ENCODE measurements around the gene MSI2. TPM values are rescaled to one million over a fixed set of nuclear protein-coding genes. Genes with fewer than 3 reads are reported as not detected.

The MSI2 gene
- total and polyA plus RNA-seq, 9 of the 15 experiments (the other 6 are each of a cell fraction or from before 2014, with no cell fraction given): 4.6 to 61.8 (median 42.4) TPM

DNA sequence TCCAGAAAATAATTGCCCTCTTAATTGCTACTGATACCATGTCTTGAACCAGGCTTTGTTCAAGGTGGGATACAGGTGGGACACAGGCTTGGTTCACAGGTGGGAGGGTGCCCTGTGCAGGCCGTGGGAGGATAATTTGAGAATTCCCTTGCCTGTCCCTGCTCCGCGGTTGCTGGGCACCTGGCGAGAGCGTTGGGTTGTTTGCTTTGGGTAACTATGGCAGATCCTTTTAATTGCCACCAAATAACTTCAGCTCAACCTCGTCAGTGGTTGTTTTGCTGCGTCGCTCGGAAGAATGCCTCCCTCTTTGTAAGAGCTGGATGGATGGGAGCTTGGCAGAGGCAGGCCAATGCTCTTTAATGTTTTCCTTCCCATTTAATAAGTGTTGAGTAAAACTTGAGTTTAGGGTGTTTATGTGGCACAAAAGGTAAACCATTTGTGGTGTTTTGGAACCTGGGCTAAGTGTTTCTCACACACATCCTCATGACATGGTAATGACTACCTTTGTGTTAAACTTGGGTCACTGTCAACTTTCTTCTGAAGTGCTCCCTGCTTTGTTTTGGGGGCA is 202.5 kb downstream of the MSI2 start:
- Histone ChIP-seq H4K20me1 (replicated peaks; ENCODE audit: control insufficient read depth, insufficient read depth, low read length) (no peaks in the 10 kb centered on the region), H3K27me3 (ENCODE audit: control insufficient read depth in 2 of 2, insufficient read depth in 2 of 2, low read length in 2 of 2) (no peaks in the 10 kb centered on the region), H3K9me1 (ENCODE audit: control insufficient read depth, insufficient read depth, low read length) (peaks cover 7% of the 10 kb centered on the region), H3K9me3 (replicated peaks; ENCODE audit: control insufficient read depth, insufficient read depth, low read depth, low read length) (no peaks in the 10 kb centered on the region), H3K4me1 (replicated peaks in 1 of 2; ENCODE audit: control insufficient read depth in 2 of 2, insufficient read depth in 2 of 2, low read length in 2 of 2) (peaks cover 12 to 24% of the 10 kb centered on the region in 2 experiments; a peak in 4 of 5 replicates), H3K4me2 (ENCODE audit: insufficient read depth, low read length) (peak overlapping the region; percentile 39), H3K4me3 (no peak overlapping the region), H2AFZ (ENCODE audit: low read depth, low read length) (peak overlapping the region; percentile 57), H3K27ac (ENCODE audit: extremely low read depth, low read depth, low read length) (peak overlapping the region; percentile 68), H3K36me3 (ENCODE audit: control insufficient read depth, insufficient read depth, low read length) (peaks cover 3% of the 10 kb centered on the region; the same call in 1 of the 3 replicates), H3K79me2 (ENCODE audit: control insufficient read depth, insufficient read depth, low read length) (peaks cover 13% of the 10 kb centered on the region), H3K9ac (ENCODE audit: insufficient read depth in 1 of 2, low read depth in 2 of 2, low read length in 2 of 2) (peak overlapping the region; percentile 46 to 57; a peak in 3 of 4 replicates)
- ChIA-PET POLR2A (interaction anchor here (0.6 to 1.5 kb wide), 2 partner anchors 84 to 205 kb away, joined by 3 read pairs; no protein-coding TSS in a partner anchor), CTCF (ENCODE audit: low intra/inter-chr PET ratio) (interaction anchor here (1.0 to 1.1 kb wide), 3 partner anchors 213 to 217 kb away, joined by 3 to 4 read pairs (median 4); no protein-coding TSS in a partner anchor)
- intact Hi-C loops (cut with micrococcal nuclease) (loop anchor here (2.0 to 5.0 kb wide), 2 partner anchors 94 to 213 kb away; no protein-coding TSS in a partner anchor), in situ Hi-C loops (cut with MboI) (no loop called here)
- FAIRE-seq (no peak), ATAC-seq (no peak), DNase-seq (ENCODE audit: extremely low read depth in 1 of 4, low spot score in 3 of 4) (no peak)
- no TSS peak for BruUV-seq (replicated peaks)
- WGBS (ENCODE audit: insufficient coverage, low coverage, missing lambda C conversion rate): 89% methylated on average over 9 of the region's 9 CpGs
- TF ChIP-seq ZNF766 (CRISPR knock-in tag; conservative IDR thresholded peaks at IDR 0.05) (peak; percentile 20; the same call in 1 of the 2 replicates), SP2 (IDR thresholded peaks at IDR 0.05; ENCODE audit: extremely low read depth, low read depth, low read length, poor library complexity, severe bottlenecking) (no peak), NR2F6 (CRISPR knock-in tag; IDR thresholded peaks at IDR 0.05) (0 out of 2 replicates have a peak, but pooled peaks have one; percentile 2), CHD7 (IDR thresholded peaks at IDR 0.05; ENCODE audit: low read depth, low read length) (no peak), ZNF134 (CRISPR knock-in tag; conservative IDR thresholded peaks at IDR 0.05) (0 out of 2 replicates have a peak, but pooled peaks have one; percentile 36), DPF2 (IDR thresholded peaks at IDR 0.05) (no peak), CBX8 (IDR thresholded peaks at IDR 0.05; ENCODE audit: borderline replicate concordance, extremely low read depth, low read depth, low read length, poor library complexity, severe bottlenecking) (no peak), TARDBP (IDR thresholded peaks at IDR 0.05) (peak; percentile 42; the same call in 1 of the 2 replicates), IRF9 (tag; IDR thresholded peaks at IDR 0.05) (no peak)

Data from K562 (cell line).